ENCODE data around the gene CNTFR.

The CNTFR gene

DNA sequence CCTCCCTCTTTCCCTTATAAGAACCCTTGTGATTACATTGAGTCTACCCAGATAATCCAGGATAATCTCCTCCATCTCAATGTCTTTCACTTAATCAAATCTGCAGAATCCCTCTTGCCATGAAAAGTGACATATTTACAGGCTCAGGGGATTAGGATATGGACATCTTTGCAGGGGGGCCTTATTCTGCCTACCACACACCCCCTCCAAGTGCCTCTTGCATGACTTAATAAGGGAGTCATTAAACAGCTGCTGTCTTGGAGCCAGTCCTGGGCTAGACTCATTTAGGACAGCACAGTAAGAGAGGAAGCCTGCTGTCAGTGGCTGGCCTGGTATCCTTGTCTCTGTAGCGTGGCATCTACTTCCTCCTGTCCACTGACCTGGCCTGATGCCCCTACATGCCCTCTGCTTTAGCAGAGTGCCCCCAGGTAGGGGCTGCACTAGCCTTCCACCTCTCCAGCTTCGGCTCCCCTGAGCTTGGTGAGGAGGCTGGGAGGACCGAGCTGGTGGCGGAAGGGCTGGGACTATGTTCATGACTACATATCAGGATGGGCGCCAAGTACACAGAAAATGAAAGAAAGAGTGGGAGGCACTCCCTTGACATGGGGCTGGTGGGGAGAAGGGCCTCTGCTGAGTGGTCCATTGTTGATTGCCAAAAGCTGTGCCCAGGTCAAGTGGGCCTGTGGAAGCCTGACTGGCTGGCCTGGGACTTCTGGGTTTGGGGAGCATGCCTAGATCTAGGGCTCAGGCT lies 84.0 kb downstream of the CNTFR start:
- no peak for DNase-seq

DNA sequence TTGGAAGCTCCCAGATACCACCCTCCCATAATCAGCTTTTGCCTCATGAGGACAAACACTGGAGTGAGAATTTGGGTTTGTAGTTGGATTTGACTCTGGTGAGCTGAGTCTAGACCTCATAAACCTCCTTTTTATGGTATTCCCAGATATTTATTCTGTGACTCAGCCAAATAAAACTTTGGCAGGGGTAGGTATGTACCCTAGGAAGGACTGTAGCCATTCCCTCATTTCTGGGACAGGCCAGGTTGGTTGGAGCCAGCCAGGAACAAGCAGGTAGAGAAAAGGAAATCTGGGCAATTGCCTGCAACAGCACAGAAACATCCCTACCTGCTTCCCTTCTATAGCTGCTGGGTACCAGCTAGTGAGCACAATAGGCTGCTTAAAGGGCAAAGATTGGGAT lies 86.1 kb downstream of the CNTFR start:
- DNase-seq = no peak

GRCh38 chr9:34502891-34503290 lies 86.6 kb downstream of the CNTFR start:
- no peak for DNase-seq

DNA sequence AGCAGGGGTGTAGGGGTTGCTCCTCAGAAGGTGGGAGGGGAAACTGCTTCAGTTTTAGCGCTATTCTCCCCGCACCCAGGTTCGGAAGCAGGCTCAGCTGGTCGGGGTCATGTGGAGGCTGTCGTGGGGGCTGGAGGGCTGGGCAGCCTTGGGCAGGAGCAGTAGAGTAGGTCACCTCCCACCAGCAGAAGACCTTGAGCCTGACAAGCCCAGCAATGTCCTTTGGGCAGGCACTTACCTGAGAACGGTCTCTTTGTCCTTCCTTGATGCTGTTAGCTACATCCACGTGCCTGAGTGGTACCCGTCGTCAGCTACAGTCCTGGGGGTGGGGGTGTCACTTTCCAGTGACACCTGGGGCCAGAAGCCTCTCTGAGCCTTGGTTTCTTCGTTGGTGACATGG lies 87.1 kb downstream of the CNTFR start:
- DNase-seq = no peak

- peak; percentile 74 for DNase-seq
Observed at GRCh38 chr9:34501889-34502425, 87.6 kb downstream of the CNTFR start.
